K562 (cell line): ENCODE results near the gene KLHL18. TPM values are rescaled to one million over a fixed set of nuclear protein-coding genes. Genes with fewer than 3 reads are reported as not detected.
A peak's percentile ranks its signal among the peaks of the same experiment; 100 is the strongest.

ENCODE experiments used
- BRD4 ChIP-seq: fragments of 200-600 bp; sonication (generic); IDR thresholded peaks from 2 replicates; pipeline ENCODE4 v1.6.1; 2017; ENCODE audit warnings: inconsistent platforms
- HDAC6 ChIP-seq: IDR thresholded peaks from 2 replicates; pipeline ENCODE4 v1.6.1; 2012; ENCODE audit warnings: low read depth, mild to moderate bottlenecking, control low read depth, inconsistent platforms, low read length, moderate library complexity
- KHSRP ChIP-seq: fragments of 450-650 bp; IDR thresholded peaks from 2 replicates; pipeline ENCODE4 v1.6.1; 2017
- MCM2 ChIP-seq: fragments of 450-650 bp; IDR thresholded peaks from 2 replicates; pipeline ENCODE4 v1.6.1; 2017; ENCODE audit warnings: low read depth, mild to moderate bottlenecking
- NFIX ChIP-seq: fragments of 250-450 bp; sonication (Bioruptor Pico); IDR thresholded peaks from 2 replicates; pipeline ENCODE4 v1.4.0; 2020; ENCODE audit warnings: low read depth, mild to moderate bottlenecking, moderate library complexity
- PHF21A ChIP-seq: fragments of 450-650 bp; IDR thresholded peaks from 2 replicates; pipeline ENCODE4 v1.6.1; 2017; ENCODE audit warnings: low read depth, borderline replicate concordance
- POLR3G ChIP-seq: IDR thresholded peaks from 2 replicates; pipeline ENCODE4 v1.6.1; 2011; ENCODE audit not compliant: insufficient read length, insufficient replicate concordance; ENCODE audit errors: extremely low read depth
- RFX7 ChIP-seq: fragments of 250-450 bp; sonication (Bioruptor Pico); IDR thresholded peaks from 2 replicates; pipeline ENCODE4 v1.5.1; 2021; ENCODE audit warnings: mild to moderate bottlenecking
- SREBF1 ChIP-seq: fragments of 150-350 bp; IDR thresholded peaks from 2 replicates; pipeline ENCODE4 v1.6.1; 2014; ENCODE audit warnings: antibody characterized with exemption, low read depth, low read length, borderline replicate concordance
- TFAM ChIP-seq: fragments of 250-450 bp; sonication (Bioruptor Pico); conservative IDR thresholded peaks from 2 replicates; pipeline ENCODE4 v1.5.0; 2021; ENCODE audit warnings: mild to moderate bottlenecking, moderate library complexity
- ZC3H11A ChIP-seq: IDR thresholded peaks from 2 replicates; pipeline ENCODE4 v1.6.1; 2012; ENCODE audit warnings: low read depth, low read length, improper control_type of control experiment
- ZKSCAN3 ChIP-seq: fragments of 250-450 bp; sonication (Bioruptor Pico); IDR thresholded peaks from 2 replicates; pipeline ENCODE4 v1.4.0; 2020
- ZNF347 ChIP-seq: fragments of 450-650 bp; formaldehyde crosslinking; IDR thresholded peaks from 2 replicates; pipeline ENCODE4 v1.4.0; 2020; ENCODE audit warnings: low read depth, mild to moderate bottlenecking, moderate library complexity
- ZNF444 ChIP-seq: fragments of 250-450 bp; sonication (Bioruptor Pico); IDR thresholded peaks from 2 replicates; pipeline ENCODE4 v1.4.0; 2020; ENCODE audit warnings: mild to moderate bottlenecking, moderate library complexity
- polyA plus RNA-seq, 8 experiments: library from polyadenylated mRNA; depleted of rRNA in 4 of 8; stranded (reverse) in 5 of 8; unstranded in 3 of 8; fragments of >200 nt; fragmentation: Nextera tagmentation in 2 of 8; fragmentation: Illumina TruSeq in 1 of 8; extraction: Ambion mirVana in 2 of 8; extraction: Trizol in 1 of 8; gene quantifications; 2 replicates each; pipeline versions ENCODE4 v1.2.1 to v1.2.3, GENCODE V29; 2011 to 2014; ENCODE audit warnings: inconsistent platforms in 1 of 8, missing spikeins in 1 of 8
- total RNA-seq, 7 experiments: library from RNA; depleted of rRNA in 6 of 7; stranded (reverse); fragments of >200 nt in 6 of 7; fragmentation: Illumina TruSeq in 2 of 7; extraction: Trizol in 2 of 7; gene quantifications; 2 replicates each; pipeline versions ENCODE4 v1.2.1 to v1.2.3, GENCODE V29; 2011 to 2021; ENCODE audit warnings: low replicate concordance in 1 of 7
- TF ChIP-seq, protein P1 (sequence below): sonication (generic); formaldehyde crosslinking; IDR thresholded peaks from 2 replicates; pipeline ENCODE4 v1.8.1; 2023; ENCODE audit warnings: mild to moderate bottlenecking, missing genetic modification reagents, moderate library complexity
- TF ChIP-seq, protein P2 (sequence below): fragments of 200-400 bp; formaldehyde crosslinking; IDR thresholded peaks from 2 replicates; pipeline ENCODE4 v1.6.1; 2017; ENCODE audit warnings: mild to moderate bottlenecking, low read depth, low read length, moderate library complexity
- TF ChIP-seq, protein P3 (sequence below): fragments of 250-450 bp; sonication (Bioruptor Pico); IDR thresholded peaks from 2 replicates; pipeline ENCODE4 v1.5.0; 2020; ENCODE audit warnings: mild to moderate bottlenecking, borderline replicate concordance
- TF ChIP-seq, protein P4 (sequence below): fragments of 200-800 bp; sonication (Bioruptor generic); IDR thresholded peaks from 2 replicates; pipeline ENCODE4 v1.6.1; 2016; ENCODE audit warnings: missing genetic modification characterization, missing compliant biosample characterization

KLHL18 gene
- total and polyA plus RNA-seq, 9 of the 15 experiments (the other 6 are each of a cell fraction or from before 2014, with no cell fraction given), result 26.7 to 97.5 (median 48.7) TPM

DNA sequence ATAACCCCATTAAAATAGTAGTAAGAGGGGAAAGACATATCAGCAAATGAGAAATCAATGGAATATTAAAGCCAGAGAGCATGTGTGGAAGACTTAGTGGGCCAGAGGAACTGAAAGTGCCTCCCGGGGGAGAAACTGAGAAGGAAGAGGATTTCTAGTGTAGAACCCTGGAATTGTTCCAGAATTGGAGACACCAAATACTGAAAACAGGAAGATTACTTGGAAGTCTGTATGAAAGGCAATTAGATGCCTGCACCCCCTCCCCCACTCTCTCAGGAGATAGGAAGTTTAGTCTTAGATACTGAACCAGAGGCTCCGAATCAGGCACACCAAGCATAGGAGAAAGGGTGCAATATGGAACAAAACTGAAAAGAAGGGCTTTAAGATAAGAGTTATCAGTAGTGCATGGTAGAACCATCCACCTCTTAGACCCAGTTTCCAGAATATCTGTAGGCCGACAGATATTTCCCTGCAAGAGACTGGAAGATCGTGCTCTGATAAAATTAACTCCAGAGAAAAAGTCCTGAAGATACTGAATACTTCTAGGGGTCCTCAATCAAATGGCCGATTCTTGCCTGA lies 32.4 kb downstream of the KLHL18 start (continued):
- TF ChIP-seq NFIX (CRISPR knock-in tag) (no peak), SREBF1 (no peak), ZNF444 (CRISPR knock-in tag) (peak; percentile 59; the same call in 1 of the 2 replicates), ZKSCAN3 (CRISPR knock-in tag) (no peak), TFAM (CRISPR knock-in tag) (no peak), PHF21A (no peak; the same call in 1 of the 2 replicates), RFX7 (no peak), KHSRP (0 out of 2 replicates have a peak, but pooled peaks have one; percentile 43), MCM2 (no peak), HDAC6 (no peak), POLR3G (no peak), ZNF347 (no peak), BRD4 (no peak), ZC3H11A (no peak)
- TF ChIP-seq, protein P1, sequence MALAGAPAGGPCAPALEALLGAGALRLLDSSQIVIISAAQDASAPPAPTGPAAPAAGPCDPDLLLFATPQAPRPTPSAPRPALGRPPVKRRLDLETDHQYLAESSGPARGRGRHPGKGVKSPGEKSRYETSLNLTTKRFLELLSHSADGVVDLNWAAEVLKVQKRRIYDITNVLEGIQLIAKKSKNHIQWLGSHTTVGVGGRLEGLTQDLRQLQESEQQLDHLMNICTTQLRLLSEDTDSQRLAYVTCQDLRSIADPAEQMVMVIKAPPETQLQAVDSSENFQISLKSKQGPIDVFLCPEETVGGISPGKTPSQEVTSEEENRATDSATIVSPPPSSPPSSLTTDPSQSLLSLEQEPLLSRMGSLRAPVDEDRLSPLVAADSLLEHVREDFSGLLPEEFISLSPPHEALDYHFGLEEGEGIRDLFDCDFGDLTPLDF (CRISPR knock-in tag), result no peak
- TF ChIP-seq, protein P2, sequence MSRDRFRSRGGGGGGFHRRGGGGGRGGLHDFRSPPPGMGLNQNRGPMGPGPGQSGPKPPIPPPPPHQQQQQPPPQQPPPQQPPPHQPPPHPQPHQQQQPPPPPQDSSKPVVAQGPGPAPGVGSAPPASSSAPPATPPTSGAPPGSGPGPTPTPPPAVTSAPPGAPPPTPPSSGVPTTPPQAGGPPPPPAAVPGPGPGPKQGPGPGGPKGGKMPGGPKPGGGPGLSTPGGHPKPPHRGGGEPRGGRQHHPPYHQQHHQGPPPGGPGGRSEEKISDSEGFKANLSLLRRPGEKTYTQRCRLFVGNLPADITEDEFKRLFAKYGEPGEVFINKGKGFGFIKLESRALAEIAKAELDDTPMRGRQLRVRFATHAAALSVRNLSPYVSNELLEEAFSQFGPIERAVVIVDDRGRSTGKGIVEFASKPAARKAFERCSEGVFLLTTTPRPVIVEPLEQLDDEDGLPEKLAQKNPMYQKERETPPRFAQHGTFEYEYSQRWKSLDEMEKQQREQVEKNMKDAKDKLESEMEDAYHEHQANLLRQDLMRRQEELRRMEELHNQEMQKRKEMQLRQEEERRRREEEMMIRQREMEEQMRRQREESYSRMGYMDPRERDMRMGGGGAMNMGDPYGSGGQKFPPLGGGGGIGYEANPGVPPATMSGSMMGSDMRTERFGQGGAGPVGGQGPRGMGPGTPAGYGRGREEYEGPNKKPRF, result no peak
- TF ChIP-seq, protein P3, sequence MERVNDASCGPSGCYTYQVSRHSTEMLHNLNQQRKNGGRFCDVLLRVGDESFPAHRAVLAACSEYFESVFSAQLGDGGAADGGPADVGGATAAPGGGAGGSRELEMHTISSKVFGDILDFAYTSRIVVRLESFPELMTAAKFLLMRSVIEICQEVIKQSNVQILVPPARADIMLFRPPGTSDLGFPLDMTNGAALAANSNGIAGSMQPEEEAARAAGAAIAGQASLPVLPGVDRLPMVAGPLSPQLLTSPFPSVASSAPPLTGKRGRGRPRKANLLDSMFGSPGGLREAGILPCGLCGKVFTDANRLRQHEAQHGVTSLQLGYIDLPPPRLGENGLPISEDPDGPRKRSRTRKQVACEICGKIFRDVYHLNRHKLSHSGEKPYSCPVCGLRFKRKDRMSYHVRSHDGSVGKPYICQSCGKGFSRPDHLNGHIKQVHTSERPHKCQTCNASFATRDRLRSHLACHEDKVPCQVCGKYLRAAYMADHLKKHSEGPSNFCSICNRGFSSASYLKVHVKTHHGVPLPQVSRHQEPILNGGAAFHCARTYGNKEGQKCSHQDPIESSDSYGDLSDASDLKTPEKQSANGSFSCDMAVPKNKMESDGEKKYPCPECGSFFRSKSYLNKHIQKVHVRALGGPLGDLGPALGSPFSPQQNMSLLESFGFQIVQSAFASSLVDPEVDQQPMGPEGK (CRISPR knock-in tag), result no peak
- TF ChIP-seq, protein P4, sequence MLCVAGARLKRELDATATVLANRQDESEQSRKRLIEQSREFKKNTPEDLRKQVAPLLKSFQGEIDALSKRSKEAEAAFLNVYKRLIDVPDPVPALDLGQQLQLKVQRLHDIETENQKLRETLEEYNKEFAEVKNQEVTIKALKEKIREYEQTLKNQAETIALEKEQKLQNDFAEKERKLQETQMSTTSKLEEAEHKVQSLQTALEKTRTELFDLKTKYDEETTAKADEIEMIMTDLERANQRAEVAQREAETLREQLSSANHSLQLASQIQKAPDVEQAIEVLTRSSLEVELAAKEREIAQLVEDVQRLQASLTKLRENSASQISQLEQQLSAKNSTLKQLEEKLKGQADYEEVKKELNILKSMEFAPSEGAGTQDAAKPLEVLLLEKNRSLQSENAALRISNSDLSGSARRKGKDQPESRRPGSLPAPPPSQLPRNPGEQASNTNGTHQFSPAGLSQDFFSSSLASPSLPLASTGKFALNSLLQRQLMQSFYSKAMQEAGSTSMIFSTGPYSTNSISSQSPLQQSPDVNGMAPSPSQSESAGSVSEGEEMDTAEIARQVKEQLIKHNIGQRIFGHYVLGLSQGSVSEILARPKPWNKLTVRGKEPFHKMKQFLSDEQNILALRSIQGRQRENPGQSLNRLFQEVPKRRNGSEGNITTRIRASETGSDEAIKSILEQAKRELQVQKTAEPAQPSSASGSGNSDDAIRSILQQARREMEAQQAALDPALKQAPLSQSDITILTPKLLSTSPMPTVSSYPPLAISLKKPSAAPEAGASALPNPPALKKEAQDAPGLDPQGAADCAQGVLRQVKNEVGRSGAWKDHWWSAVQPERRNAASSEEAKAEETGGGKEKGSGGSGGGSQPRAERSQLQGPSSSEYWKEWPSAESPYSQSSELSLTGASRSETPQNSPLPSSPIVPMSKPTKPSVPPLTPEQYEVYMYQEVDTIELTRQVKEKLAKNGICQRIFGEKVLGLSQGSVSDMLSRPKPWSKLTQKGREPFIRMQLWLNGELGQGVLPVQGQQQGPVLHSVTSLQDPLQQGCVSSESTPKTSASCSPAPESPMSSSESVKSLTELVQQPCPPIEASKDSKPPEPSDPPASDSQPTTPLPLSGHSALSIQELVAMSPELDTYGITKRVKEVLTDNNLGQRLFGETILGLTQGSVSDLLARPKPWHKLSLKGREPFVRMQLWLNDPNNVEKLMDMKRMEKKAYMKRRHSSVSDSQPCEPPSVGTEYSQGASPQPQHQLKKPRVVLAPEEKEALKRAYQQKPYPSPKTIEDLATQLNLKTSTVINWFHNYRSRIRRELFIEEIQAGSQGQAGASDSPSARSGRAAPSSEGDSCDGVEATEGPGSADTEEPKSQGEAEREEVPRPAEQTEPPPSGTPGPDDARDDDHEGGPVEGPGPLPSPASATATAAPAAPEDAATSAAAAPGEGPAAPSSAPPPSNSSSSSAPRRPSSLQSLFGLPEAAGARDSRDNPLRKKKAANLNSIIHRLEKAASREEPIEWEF (CRISPR knock-in tag), result peak; percentile 31; the same call in 1 of the 2 replicates
